SIG-M5 treated with dmso at 0.1 percent for 504 hours (cell line): ENCODE data around the gene ARHGAP6.

Source experiments
- DNase-seq: peaks from one replicate; lab custom pipeline; 2025; ENCODE audit not compliant: unreplicated experiment; lab: John Stamatoyannopoulos, UW

Gene ARHGAP6

DNA sequence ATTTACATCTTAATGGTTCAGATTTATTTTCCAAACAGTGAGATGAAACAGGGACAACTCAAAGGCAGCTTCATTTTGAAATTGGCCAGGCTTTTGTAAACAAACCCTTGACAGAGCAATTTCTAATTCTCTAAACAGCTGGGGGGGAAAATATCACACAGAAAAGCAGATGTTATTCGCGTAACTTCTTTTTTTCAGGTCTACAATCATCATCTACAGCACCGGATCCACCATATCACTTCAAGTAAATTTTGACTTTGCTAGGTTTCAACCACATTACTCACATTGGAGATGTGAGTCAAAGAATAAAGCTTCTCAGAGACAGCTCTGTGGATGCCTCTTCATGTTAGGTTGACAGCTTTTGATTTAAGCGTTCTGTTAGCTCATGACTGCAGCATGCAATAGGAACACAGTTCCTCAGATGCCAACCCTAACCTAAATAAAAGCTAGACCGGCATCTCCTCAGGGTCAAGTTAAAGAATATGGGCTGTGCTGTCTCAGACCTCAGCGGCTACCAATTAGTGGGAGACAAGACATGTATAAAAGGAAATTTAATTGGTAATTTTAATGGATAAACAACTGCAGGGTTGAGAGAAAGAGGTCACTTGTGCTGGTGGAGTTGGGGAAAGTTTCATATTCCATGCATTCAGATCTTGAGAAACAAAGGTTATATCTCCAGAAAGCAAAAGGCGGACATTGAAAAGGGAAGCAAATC lies 345.8 kb downstream of the ARHGAP6 start:
- DNase-seq: no peak

DNA sequence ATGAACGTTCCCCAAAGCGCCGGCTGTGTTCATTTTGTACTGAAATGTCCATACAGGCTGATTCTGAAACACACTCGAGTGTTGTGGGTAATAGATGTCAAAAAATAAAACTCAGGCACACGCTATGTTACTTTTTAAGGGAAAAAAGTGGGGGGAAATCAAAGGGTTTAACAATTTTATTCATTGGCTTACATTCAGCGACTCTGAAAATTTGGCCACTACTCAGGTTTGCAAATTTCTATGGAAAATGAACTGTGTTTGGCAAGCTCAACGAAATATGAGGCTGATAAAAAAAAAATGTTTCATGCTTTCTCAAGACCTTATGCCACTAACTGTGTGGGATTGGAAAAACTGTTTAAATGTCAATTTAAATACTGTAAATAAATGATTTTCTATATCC lies 354.0 kb downstream of the ARHGAP6 start:
- no peak for DNase-seq

DNA sequence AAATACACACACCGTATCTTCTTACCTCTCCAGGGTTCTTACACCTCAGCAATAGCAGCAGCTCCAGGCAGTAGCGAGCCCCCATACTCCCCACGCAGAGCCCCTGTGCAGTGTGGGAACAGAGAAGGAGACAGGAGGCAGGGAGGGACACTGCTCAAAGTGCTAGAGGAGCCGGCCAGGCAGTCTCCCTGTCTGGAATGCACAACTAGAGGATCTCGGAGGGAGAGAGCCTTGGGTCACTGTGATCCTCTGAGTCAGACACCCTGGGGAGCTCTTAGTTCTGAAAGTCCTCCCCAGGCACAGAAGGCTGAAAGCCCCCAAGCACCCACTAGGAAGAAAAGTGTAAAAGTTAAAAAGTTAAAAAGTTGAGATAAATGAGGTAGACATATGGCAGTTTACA lies 356.5 kb downstream of the ARHGAP6 start:
- DNase-seq: no peak

DNA sequence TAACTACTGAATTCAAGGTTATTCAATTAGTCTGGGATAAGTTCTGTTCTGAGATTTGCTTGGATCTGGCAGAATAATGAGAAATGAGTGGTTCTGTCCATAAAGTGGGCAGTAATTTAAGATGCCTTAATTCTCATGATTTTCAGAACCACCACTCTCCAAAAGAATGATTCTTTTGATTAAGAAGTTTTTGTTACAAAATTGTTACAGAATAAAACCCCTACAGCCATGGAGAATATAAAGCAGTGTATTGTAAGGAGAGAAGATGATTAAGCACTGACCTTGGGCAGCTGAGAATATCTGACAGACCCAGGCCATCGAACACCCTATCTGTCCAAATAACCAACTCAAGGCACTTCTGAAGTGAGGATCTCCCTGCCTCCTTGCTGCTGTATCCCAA lies 360.1 kb downstream of the ARHGAP6 start:
- DNase-seq: no peak

DNA sequence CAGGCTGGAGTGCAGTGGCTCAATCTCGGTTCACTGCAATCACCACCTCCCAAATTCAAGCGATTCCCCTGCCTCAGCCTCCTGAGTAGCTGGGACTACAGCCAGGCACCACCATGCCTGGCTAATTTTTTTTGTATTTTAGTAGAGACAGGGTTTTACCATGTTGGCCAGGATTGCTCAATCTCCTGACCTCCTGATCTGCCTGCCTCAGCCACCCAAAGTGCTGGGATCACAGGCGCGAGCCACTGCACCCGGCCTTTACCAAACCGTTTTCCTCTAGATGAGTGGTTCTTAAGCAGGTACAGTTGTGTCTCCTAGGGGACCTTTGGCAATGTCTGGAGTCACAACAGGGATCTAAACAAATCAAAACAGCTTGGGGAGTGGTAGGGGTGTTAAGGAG lies 360.9 kb downstream of the ARHGAP6 start:
- DNase-seq: no peak

DNA sequence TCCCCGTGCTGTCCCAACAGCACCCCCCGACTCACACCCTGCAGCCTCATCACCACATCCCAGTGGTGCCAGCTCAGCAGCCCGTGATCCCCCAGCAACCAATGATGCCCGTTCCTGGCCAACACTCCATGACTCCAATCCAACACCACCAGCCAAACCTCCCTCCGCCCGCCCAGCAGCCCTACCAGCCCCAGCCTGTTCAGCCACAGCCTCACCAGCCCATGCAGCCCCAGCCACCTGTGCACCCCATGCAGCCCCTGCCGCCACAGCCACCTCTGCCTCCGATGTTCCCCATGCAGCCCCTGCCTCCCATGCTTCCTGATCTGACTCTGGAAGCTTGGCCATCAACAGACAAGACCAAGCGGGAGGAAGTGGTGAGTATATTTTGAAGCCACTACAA lies 367.1 kb downstream of the ARHGAP6 start:
- no peak for DNase-seq

DNA sequence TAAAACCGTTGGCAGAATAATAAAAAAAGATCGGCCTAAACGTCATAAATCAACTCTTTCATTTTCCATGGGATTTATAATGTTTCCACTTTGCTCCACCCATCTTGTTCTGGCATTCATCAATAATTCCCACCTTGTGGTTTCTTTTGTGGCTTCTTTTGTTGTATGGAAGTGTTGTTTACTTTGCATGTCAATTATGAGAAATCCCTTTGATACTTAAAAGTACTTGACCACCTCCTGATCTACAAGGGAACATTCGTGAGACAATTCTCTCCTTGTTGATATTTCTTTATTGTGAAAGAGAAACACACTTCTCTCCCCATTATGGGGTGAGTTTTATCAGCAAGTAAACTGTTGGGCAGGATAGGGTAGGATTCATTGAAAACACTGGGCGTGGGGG lies 369.7 kb downstream of the ARHGAP6 start:
- DNase-seq: no peak

DNA sequence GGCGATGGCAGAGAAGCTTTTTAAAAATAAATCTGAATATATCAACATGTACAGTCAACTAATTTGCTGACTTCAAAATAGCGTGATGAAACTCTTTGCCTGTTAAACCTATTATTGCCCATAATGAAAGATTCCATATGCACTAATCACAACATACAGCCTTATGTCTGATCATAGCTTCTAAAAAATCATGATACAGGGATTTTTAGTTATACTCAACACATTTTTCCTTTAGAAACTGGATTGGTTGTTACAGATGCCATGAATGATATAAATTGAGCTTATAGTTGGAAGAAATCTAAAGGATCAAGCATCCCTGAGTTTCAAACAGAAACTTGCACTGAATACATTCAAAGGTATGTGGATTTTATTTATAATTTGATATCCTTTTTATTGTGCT lies 372.6 kb downstream of the ARHGAP6 start, which contains the start of gene AMELX:
TSS of gene AMELX (plus strand) at position 301 of the 400 bp plus-strand sequence. CDS start 1,376 bp downstream, outside the sequence.
- DNase-seq: no peak

DNA sequence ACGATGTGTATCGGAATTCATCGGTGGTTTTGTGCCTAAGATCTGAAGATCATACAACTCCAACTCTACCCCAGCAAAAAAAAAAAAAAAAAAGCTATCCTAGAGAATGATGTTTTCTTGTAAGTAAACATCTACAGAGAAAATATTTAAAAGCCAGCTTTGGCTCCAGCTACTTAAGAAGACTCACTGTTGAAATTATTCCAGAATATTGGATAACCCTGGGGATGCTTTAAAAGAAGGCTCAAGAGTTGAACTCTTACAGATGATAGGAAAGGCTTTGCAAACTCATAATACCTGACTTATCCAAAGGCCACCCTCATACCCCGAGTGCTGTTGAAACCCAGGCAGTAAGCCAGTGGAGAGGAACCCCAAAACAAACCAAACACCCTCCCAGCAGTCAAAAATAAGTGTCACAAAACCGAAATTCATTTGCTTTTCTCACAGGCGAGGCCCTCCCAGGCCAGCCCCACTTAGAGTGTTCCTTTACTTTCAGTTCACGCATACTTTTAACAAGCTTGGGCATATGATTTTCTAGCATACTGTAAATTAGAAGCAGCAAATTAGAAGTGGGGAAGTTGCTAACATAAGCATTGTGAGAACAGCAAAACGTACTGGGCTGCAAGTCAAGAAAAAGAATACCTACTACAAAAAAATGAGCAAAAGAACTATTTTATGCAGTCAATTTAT lies 375.2 kb downstream of the ARHGAP6 start:
- no peak for DNase-seq

DNA sequence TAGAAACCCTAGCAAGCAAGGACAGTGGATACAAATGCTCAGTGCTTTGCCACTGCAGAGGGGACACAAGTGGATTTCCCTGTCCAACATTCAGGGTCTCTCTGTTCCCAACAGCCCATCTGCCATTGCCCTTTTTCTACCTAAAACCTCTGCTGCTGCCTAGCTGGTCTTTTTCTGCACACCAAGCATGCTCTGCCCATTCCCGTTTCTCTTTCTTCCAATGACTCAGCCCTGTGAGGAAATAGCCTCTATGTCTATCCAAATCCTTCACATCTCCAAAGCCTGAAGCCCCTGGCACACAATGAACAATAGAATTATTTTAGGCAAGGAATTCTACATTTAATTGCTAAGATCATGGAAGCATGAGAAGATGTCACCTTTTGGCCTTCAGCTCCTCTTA lies 378.2 kb downstream of the ARHGAP6 start:
- no peak for DNase-seq

DNA sequence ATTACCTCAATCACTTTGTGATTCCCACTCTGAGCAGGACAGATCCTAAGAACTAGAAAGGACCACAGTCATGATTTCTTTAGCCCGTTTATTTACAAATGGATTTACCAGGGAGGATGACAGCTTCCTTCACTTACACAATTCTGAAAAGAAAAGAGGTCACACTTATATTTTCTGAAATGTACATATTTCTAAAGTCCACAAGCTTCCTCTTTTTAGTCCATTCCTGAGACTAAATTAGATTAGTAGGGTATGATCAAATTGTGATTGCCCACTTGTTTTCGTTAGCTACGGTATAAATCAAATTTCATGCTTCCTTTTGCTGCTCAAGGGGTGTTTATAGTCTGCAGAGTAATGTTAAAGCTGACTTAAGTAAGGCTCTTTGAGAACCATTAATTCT lies 380.1 kb downstream of the ARHGAP6 start:
- DNase-seq: no peak

DNA sequence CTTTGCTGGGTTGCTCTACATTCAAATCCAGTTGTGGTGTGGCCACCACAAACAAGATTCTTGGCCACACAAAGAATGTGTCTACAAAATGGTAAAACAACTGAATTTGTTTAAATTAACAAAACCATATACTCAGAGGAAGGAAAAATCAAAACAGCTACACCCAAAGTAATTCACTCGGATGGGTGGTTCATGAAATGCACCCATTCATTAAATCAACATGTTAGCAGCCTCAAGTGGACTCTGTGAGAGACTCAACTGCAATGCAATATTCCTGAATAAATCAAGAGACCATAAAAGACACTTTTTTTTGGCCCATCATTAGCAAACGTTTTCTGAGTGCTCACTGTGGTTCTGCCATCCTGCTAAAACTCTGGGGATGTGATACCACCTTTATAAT lies 383.7 kb downstream of the ARHGAP6 start:
- DNase-seq: no peak

DNA sequence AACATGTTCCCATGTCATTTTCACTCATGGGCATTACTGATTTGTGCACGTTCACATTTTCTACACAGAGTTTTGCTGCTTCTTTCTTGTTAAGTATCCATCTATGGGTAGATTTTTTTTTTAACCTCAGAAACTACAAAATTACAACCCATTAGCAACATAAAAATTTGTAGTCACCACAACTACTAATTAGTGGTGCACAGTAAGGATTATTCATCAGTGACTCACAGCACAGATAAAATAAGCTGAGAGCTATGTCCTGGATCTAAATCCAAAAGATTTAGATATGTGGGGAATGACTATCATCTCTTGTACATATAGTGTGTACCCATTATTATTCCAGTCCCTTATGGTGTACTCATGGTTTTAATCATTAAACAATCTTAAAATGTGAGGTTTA lies 392.2 kb downstream of the ARHGAP6 start:
- DNase-seq: no peak

DNA sequence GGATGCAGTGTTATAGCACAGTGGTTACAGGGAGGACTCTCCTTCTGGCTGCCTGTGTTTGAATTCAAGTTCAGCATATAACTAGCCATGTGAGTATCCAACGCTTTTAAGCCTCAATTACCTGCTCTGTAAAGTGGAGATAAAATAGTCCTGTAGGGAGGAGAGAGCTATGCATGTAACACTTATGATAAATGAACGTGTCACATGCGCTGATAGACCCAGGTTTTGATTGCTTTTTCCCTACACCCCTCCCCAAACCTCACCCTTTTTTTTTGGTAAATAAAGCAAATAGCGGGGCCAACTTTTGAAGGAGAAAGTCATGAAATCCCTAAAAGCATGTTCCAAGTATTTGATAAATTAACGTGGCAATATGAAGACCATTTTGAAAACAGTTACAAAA lies 392.9 kb downstream of the ARHGAP6 start:
- DNase-seq: no peak

DNA sequence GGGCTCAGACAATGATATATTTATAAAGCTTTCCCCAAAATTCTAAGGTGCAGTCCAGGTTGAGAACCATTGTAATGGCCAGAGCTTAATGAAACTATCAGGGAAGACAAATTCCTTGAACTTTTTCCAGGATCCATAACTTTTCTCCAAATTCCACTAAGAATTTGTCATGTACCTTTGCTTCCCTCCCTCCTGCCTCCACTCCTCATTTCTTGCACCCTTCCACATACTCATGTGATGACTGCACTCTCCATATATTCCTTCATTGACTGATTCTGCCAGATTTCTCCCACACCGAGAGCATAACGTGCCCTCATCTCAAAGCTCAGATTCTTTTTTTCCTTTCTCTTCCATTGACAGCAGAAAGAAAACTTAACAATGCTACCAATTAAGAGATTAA lies 393.4 kb downstream of the ARHGAP6 start:
- no peak for DNase-seq

DNA sequence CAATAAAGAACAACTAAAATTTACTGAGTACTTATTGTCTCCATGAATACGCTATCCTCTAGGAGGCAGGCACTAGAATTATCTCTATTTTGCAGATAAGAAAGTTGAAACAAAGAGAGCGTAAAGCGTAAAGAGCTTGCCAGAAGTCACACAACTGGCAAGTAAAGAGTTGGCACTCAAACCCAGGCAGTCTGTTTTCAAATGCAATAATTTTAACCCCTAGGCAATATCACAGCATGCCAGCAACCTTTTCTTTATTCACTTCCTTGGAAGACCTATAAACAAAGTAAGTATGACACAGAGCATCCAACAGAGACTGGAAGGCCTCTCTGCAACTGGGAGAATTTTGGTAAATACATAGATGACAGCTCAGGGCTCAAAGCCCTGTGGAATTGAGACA lies 395.7 kb downstream of the ARHGAP6 start:
- DNase-seq: no peak

DNA sequence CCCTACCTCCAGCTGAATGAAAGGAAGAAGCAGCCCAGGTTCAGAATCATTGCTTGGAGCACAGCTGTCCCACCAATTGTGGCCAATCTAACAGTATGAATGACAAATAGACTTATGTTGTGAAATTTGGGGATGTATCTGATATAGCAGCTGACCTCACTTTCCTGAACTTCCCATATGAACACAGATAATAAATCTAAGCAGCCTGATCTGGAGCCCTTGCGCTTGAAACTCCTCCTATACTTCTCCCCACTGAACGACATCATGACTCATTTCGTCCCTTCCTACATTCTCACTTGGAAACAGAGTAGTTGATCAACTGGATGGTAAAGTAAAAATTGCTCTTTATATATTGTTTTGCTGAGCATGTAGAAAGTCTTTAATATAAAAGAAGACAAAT lies 396.7 kb downstream of the ARHGAP6 start:
- no peak for DNase-seq

DNA sequence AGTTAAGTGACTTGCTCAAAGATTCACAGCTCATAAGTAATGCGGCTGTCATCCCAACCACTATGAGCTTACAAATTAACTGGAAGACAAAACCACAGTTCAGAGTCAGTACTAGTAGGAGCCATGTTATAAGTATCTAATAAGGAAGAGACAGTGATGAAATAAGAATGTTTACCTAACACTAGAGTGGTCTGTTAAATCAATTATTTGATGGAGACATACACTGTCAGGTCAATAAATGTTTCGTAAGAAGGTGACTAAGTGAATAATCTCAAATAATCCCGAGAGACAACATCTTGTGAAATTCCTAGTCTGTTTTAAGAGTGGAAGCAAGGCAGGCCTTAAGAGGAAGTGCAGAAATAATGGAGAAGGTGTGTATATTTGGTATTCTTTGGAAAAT lies 398.3 kb downstream of the ARHGAP6 start:
- DNase-seq: no peak

DNA sequence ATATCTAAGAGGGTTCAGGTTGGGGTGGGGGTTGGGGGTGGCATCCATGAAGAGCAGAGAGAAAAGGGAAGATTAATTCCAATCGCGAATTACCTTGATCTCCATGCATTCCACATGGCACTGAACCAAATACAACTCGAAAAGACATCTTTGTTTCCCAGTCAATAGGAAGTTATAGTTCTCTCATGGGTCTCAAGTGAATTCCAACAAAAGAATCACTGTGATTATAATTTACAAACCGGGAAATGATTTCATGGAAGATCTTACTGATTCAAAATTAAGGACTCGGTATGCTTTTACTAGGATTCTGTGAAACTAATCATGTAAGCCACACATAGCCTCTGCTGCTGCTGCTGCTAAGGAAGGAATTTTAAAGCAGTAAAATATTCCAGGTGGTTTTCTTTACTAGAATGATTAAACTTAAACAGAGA lies 399.1 kb downstream of the ARHGAP6 start:
- DNase-seq: no peak

DNA sequence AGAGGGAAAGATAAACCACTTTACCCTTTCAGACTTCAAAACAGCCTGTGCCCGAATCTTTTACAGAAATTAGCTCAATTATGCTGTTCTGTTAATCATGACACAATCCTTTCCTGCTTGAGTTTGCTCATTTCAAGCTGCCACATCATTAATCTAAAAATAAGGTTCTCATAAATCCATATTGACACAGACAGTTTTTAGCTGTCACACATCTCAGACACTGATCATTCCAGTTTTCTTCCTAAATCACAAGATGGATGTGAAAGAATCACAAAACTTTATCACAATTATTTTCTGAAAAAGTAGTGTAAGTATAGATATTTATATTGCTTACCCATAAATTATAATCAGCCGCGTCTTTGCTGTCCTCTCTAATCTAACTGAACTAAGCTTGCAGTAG lies 400.4 kb downstream of the ARHGAP6 start:
- DNase-seq: no peak

DNA sequence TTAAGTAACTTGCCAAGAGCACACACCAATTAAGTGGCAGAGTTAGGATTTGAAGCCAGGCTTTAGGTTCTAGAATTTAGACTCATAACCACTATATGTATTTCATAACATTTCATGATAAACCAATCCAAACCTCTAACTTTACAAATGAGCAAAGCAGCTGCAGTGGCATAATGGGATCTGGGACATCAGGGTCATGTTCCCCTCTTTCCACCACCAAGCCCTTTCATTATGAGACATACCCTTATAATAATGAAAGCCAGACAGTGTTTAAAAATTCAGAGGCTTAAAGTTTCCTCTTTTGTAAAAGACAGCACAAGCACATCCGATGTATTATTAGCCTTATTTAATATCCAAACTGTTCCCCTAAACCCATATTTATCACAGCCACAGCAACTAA lies 400.8 kb downstream of the ARHGAP6 start:
- DNase-seq: no peak

DNA sequence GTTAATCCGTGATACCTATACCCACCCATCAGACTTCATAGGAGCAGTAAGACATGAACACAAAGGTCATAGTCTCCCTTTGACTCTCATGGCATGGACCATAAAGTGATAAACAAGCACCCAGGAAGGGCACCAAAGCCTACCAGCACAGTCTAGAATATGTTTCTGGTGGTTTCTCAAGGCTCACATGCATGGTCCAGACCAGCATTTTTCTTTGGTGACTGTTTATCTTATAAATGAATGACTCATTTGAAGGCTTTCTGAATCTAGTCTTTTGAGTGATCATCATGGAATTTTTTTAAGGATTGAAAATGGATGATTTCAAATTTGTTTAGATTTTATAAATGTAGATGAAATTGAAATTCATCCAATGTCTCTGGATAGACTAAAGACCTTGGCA lies 404.5 kb downstream of the ARHGAP6 start:
- no peak for DNase-seq

DNA sequence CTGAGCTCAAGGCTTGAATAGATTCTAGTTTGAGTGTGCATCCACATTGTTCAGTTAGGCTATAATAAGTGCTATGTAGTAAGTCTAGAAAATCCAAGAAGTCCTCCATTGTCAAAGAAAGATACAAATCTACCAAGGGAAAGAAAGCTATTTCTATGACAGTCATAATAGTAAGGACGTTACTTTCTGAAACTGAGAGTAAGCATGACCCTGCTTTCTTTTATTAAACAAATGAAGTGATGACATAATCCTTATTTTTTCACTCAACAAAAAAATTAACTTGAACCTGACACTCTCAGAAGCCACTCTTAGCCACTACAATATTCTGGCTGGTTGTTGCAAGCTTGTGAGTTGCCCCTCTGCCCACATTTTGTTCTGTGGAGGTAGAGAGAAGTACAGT lies 406.3 kb downstream of the ARHGAP6 start:
- no peak for DNase-seq
